Measurements from ENCODE around the gene SOCS7.
"Not testable (repeated sequence)": the region's sequence is repeated elsewhere in the genome, so short reads cannot be mapped to it uniquely, and the experiment has no call there.

Gene SOCS7

GRCh38 chr17:38435795-38436194 lies 84.2 kb downstream of the SOCS7 start:
- no peak for DNase-seq (ENCODE audit: low read depth in 1 of 2, low spot score in 1 of 2)

- DNase-seq (ENCODE audit: low read depth in 1 of 2, low spot score in 1 of 2), result no peak
Observed at GRCh38 chr17:38436386-38436785, 84.7 kb downstream of the SOCS7 start.

GRCh38 chr17:38437313-38437712 lies 85.7 kb downstream of the SOCS7 start:
- not testable (repeated sequence) for DNase-seq (ENCODE audit: low read depth in 1 of 2, low spot score in 1 of 2)

GRCh38 chr17:38439436-38439835 lies 87.8 kb downstream of the SOCS7 start:
- DNase-seq (ENCODE audit: low read depth in 1 of 2, low spot score in 1 of 2), result no peak

GRCh38 chr17:38440614-38441397 lies 89.2 kb downstream of the SOCS7 start:
- no peak for DNase-seq (ENCODE audit: low read depth in 1 of 2, low spot score in 1 of 2)

- DNase-seq (ENCODE audit: low read depth in 1 of 2, low spot score in 1 of 2), result no peak
Observed at GRCh38 chr17:38441429-38442061, 89.9 kb downstream of the SOCS7 start.

- no peak for DNase-seq (ENCODE audit: low read depth in 1 of 2, low spot score in 1 of 2)
Observed at GRCh38 chr17:38442548-38442947, 90.9 kb downstream of the SOCS7 start.

- no peak for DNase-seq (ENCODE audit: low read depth in 1 of 2, low spot score in 1 of 2)
Observed at GRCh38 chr17:38443356-38444031, 91.8 kb downstream of the SOCS7 start.

GRCh38 chr17:38444151-38444550 lies 92.5 kb downstream of the SOCS7 start:
- DNase-seq (ENCODE audit: low read depth in 1 of 2, low spot score in 1 of 2), result peak; percentile 23 to 47

GRCh38 chr17:38447502-38448085 lies 96.0 kb downstream of the SOCS7 start:
- DNase-seq (ENCODE audit: low read depth in 1 of 2, low spot score in 1 of 2), result no peak

GRCh38 chr17:38448208-38448771 lies 96.6 kb downstream of the SOCS7 start:
- no peak for DNase-seq (ENCODE audit: low read depth in 1 of 2, low spot score in 1 of 2)

GRCh38 chr17:38449364-38449763 lies 97.7 kb downstream of the SOCS7 start:
- DNase-seq (ENCODE audit: low read depth in 1 of 2, low spot score in 1 of 2), result no peak

- no peak for DNase-seq (ENCODE audit: low read depth in 1 of 2, low spot score in 1 of 2)
Observed at GRCh38 chr17:38450557-38451029, 98.9 kb downstream of the SOCS7 start.

- no peak for DNase-seq (ENCODE audit: low read depth in 1 of 2, low spot score in 1 of 2)
Observed at GRCh38 chr17:38451030-38451839, 99.6 kb downstream of the SOCS7 start.

- DNase-seq (ENCODE audit: low read depth in 1 of 2, low spot score in 1 of 2), result no peak
Observed at GRCh38 chr17:38451840-38452529, 100.3 kb downstream of the SOCS7 start.

GRCh38 chr17:38452719-38453118 lies 101.1 kb downstream of the SOCS7 start:
- no peak for DNase-seq (ENCODE audit: low read depth in 1 of 2, low spot score in 1 of 2)

GRCh38 chr17:38453951-38454421 lies 102.3 kb downstream of the SOCS7 start:
- DNase-seq (ENCODE audit: low read depth in 1 of 2, low spot score in 1 of 2), result no peak

GRCh38 chr17:38454532-38454931 lies 102.9 kb downstream of the SOCS7 start:
- DNase-seq (ENCODE audit: low read depth in 1 of 2, low spot score in 1 of 2), result no peak
